Brain microvascular endothelial cell (primary cell): ENCODE results near the gene TET1.

Experiments
- DNase-seq: peaks from one replicate; pipeline ENCODE4 v3.0.0-alpha.2; 2020
- H3K27ac ChIP-seq: fragments of 250-450 bp; sonication (Bioruptor Pico); 2 replicates; pipeline ENCODE4 v1.5.1; 2020; ENCODE audit warnings: mild to moderate bottlenecking, moderate library complexity
- H3K27me3 ChIP-seq: fragments of 250-450 bp; sonication (Bioruptor Pico); replicated peaks from 2 replicates; pipeline ENCODE4 v1.5.1; 2020; ENCODE audit warnings: mild to moderate bottlenecking
- H3K36me3 ChIP-seq: fragments of 250-450 bp; sonication (Bioruptor Pico); replicated peaks from 2 replicates; pipeline ENCODE4 v1.5.1; 2020; ENCODE audit warnings: mild to moderate bottlenecking
- H3K4me3 ChIP-seq: 2 replicates; pipeline ENCODE4 v1.5.1; 2011; ENCODE audit warnings: low read depth, mild to moderate bottlenecking, control low read depth, low read length, moderate library complexity
- CTCF ChIP-seq: IDR thresholded peaks from 2 replicates; pipeline ENCODE4 v1.5.1; 2011; ENCODE audit warnings: low read depth, mild to moderate bottlenecking, moderate library complexity, low read length, control low read depth, inconsistent platforms; ENCODE audit errors: missing control alignments
- in situ Hi-C: cut with HindIII; loops from 2 replicates; pipeline ENCODE4 v1.10.0; 2017; ENCODE audit warnings: low sequenced_read_pairs, low pct_ligation_motif_present

TET1 gene

GRCh38 chr10:68561865-68562649, 1.9 kb downstream of the TET1 start:
- H3K36me3 ChIP-seq: no peaks in the 10 kb centered on the region
- H3K27me3 ChIP-seq: no peaks in the 10 kb centered on the region
- H3K27ac ChIP-seq: no peak overlapping the region
- peak overlapping the region; percentile 75 for H3K4me3 ChIP-seq
- DNase-seq: no peak
- in situ Hi-C loops: no loop called here
- TF ChIP-seq CTCF: no peak

- DNase-seq: no peak
- no peaks in the 10 kb centered on the region for H3K36me3 ChIP-seq
- no peaks in the 10 kb centered on the region for H3K27me3 ChIP-seq
- no peak for TF ChIP-seq CTCF
- in situ Hi-C loops: no loop called here
- H3K4me3 ChIP-seq: peak overlapping the region; percentile 75
- H3K27ac ChIP-seq: peak overlapping the region; percentile 36
These were observed 2.8 kb downstream of the TET1 start for GRCh38 chr10:68562661-68563570.

GRCh38 chr10:68564712-68565111, 4.6 kb downstream of the TET1 start:
- Histone ChIP-seq H3K36me3 (no peaks in the 10 kb centered on the region), H3K4me3 (no peak overlapping the region), H3K27me3 (no peaks in the 10 kb centered on the region), H3K27ac (no peak overlapping the region)
- in situ Hi-C loops: no loop called here
- no peak for TF ChIP-seq CTCF
- no peak for DNase-seq

- H3K36me3 ChIP-seq: no peaks in the 10 kb centered on the region
- no peaks in the 10 kb centered on the region for H3K27me3 ChIP-seq
- H3K27ac ChIP-seq: no peak overlapping the region
- TF ChIP-seq CTCF: no peak
- in situ Hi-C loops: no loop called here
- no peak for DNase-seq
- H3K4me3 ChIP-seq: no peak overlapping the region
These were observed 5.5 kb downstream of the TET1 start for GRCh38 chr10:68565658-68566057.

- in situ Hi-C loops: no loop called here
These were observed 6.2 kb downstream of the TET1 start for GRCh38 chr10:68566351-68566750.

More at GRCh38 chr10:68566351-68566750, 6.2 kb downstream of the TET1 start:
- Histone ChIP-seq H3K27ac (no peak overlapping the region), H3K27me3 (no peaks in the 10 kb centered on the region), H3K4me3 (no peak overlapping the region), H3K36me3 (no peaks in the 10 kb centered on the region)
- TF ChIP-seq CTCF: no peak
- DNase-seq: no peak
